Left colon (tissue), 2 donors: ENCODE measurements around the gene BSND. TPM values are rescaled to one million over a fixed set of nuclear protein-coding genes. Genes with fewer than 3 reads are reported as not detected.

ENCODE experiments used
- ATAC-seq: fragments of 200-7000 bp; cut with Tn5 transposase; one replicate; pipeline ENCODE4 v1.9.1; 2020; ENCODE audit warnings: mild to moderate bottlenecking, moderate library complexity
- DNase-seq, 2 donors: peaks; one replicate each; pipeline ENCODE4 v3.0.0-alpha.2; 2020
- intact Hi-C, 2 donors: fragments of 100-400 bp; cut with DNase I in 1 of 2; cut with micrococcal nuclease in 1 of 2; formaldehyde crosslinking; loops; one replicate each; pipeline versions ENCODE4 v1.11.2 to v1.14.0; 2022; cut with DNase I, micrococcal nuclease
- total RNA-seq, 2 donors: library from RNA; stranded (reverse); fragmentation: NEBNext Ultra II Directional; extraction: Animal tissue kit (Norgen Biotek cat#: 25700); gene quantifications; one replicate each; pipeline ENCODE4 v1.2.1, GENCODE V29; 2021
- donor health status: DM: no; HTN: no; CAD: no.
- donor health status: DM: yes; HTN: yes; CAD: no.

The BSND gene
- total RNA-seq, 2 donors from 2014 or later, result not detected

- intact Hi-C loops, result no loop called here
- no peak for ATAC-seq
- no peak for DNase-seq
Measured at GRCh38 chr1:55052221-55053142, 53.7 kb downstream of the BSND start.

- intact Hi-C loops, result no loop called here
- no peak for DNase-seq
- no peak for ATAC-seq
Measured at GRCh38 chr1:55053265-55053954, 54.7 kb downstream of the BSND start.

GRCh38 chr1:55054396-55054795 is 55.7 kb downstream of the BSND start:
- intact Hi-C loops, result no loop called here
- DNase-seq, result no peak
- ATAC-seq, result no peak

GRCh38 chr1:55055084-55055882 is 56.5 kb downstream of the BSND start:
- intact Hi-C loops, result no loop called here
- ATAC-seq (no peak), DNase-seq (no peak)

- intact Hi-C loops, result no loop called here
- DNase-seq (no peak), ATAC-seq (no peak)
Measured at GRCh38 chr1:55055951-55056631, 57.4 kb downstream of the BSND start.

- DNase-seq, result no peak
- no peak for ATAC-seq
- intact Hi-C loops, result no loop called here
Measured at GRCh38 chr1:55056632-55056992, 57.9 kb downstream of the BSND start.

GRCh38 chr1:55057270-55057955 is 58.7 kb downstream of the BSND start:
- no peak for ATAC-seq
- intact Hi-C loops, result no loop called here
- no peak for DNase-seq

- intact Hi-C loops, result no loop called here
- ATAC-seq (no peak), DNase-seq (no peak)
Measured at GRCh38 chr1:55057956-55058298, 59.2 kb downstream of the BSND start.

- DNase-seq (no peak), ATAC-seq (no peak)
- intact Hi-C loops, result no loop called here
Measured at GRCh38 chr1:55059302-55060132, 60.8 kb downstream of the BSND start.

GRCh38 chr1:55060133-55060999 is 61.6 kb downstream of the BSND start:
- intact Hi-C loops, result no loop called here
- ATAC-seq (no peak), DNase-seq (no peak)

- DNase-seq, result no peak
- no peak for ATAC-seq
- intact Hi-C loops, result no loop called here
Measured at GRCh38 chr1:55061000-55061705, 62.4 kb downstream of the BSND start.

Other genes with a start within 250 kb of the BSND start
- 10 to 100 TPM in 1 of 2 donors, 1 to 10 TPM in 1; 9.3 to 11.3 TPM for gene PARS2, start 234.4 kb upstream of the BSND start, total RNA-seq
- gene TTC22, start 197.6 kb upstream of the BSND start, total RNA-seq, result 10 to 100 TPM; 88.7 to 94.5 TPM
- gene DHCR24, start 111.7 kb upstream of the BSND start, total RNA-seq, result 100 to 1,000 TPM; 217 to 298 TPM
- 10 to 100 TPM; 12.2 to 19.8 TPM for gene TMEM61, start 18.3 kb upstream of the BSND start, total RNA-seq
- gene PCSK9, start 40.6 kb downstream of the BSND start, total RNA-seq, result 10 to 100 TPM; 12.6 to 37.0 TPM
- 10 to 100 TPM; 33.5 to 35.2 TPM for gene USP24, start 216.4 kb downstream of the BSND start, total RNA-seq